HG03108 (cell line): Measurements from ENCODE around the gene EML6.

ENCODE experiments used
- ATAC-seq: cut with Tn5 transposase; IDR thresholded peaks from one replicate; pipeline ENCODE4 v1.9.1; 2021; ENCODE audit warnings: moderate library complexity; ENCODE audit not compliant: unreplicated experiment

EML6 gene

GRCh38 chr2:54750040-54750439 is 26.6 kb downstream of the EML6 start:
- ATAC-seq: no peak

- ATAC-seq: no peak
Measured at GRCh38 chr2:54752439-54752838, 29.0 kb downstream of the EML6 start.

- ATAC-seq: peak; percentile 64
Measured at GRCh38 chr2:54755641-54756326, 32.3 kb downstream of the EML6 start.

GRCh38 chr2:54757500-54757899 is 34.0 kb downstream of the EML6 start:
- no peak for ATAC-seq

GRCh38 chr2:54758951-54759350 is 35.5 kb downstream of the EML6 start:
- ATAC-seq: no peak

GRCh38 chr2:54760310-54760709 is 36.8 kb downstream of the EML6 start:
- ATAC-seq: no peak

GRCh38 chr2:54763636-54764291 is 40.3 kb downstream of the EML6 start:
- no peak for ATAC-seq

- ATAC-seq: no peak
Measured at GRCh38 chr2:54767921-54768320, 44.5 kb downstream of the EML6 start.

- ATAC-seq: no peak
Measured at GRCh38 chr2:54768772-54769428, 45.4 kb downstream of the EML6 start.

GRCh38 chr2:54770211-54770610 is 46.7 kb downstream of the EML6 start:
- no peak for ATAC-seq

GRCh38 chr2:54770676-54771075 is 47.2 kb downstream of the EML6 start:
- no peak for ATAC-seq

- no peak for ATAC-seq
Measured at GRCh38 chr2:54771166-54771885, 47.9 kb downstream of the EML6 start.

GRCh38 chr2:54772110-54772509 is 48.6 kb downstream of the EML6 start:
- no peak for ATAC-seq

- no peak for ATAC-seq
Measured at GRCh38 chr2:54772531-54772930, 49.1 kb downstream of the EML6 start.

- ATAC-seq: no peak
Measured at GRCh38 chr2:54773233-54773632, 49.8 kb downstream of the EML6 start.

GRCh38 chr2:54773838-54774237 is 50.4 kb downstream of the EML6 start:
- ATAC-seq: no peak

- ATAC-seq: no peak
Measured at GRCh38 chr2:54775710-54776109, 52.2 kb downstream of the EML6 start.

- ATAC-seq: no peak
Measured at GRCh38 chr2:54776494-54776893, 53.0 kb downstream of the EML6 start.

- ATAC-seq: no peak
Measured at GRCh38 chr2:54783349-54783748, 59.9 kb downstream of the EML6 start.

GRCh38 chr2:54787270-54787669 is 63.8 kb downstream of the EML6 start:
- no peak for ATAC-seq

- no peak for ATAC-seq
Measured at GRCh38 chr2:54787755-54788366, 64.4 kb downstream of the EML6 start.
